DND-41 (cell line): ENCODE measurements around the gene NACC2.
A peak's percentile ranks its signal among the peaks of the same experiment; 100 is the strongest.

Experiments used
- ATAC-seq: fragments of 200-7000 bp; cut with Tn5 transposase; 3 replicates; pipeline ENCODE4 v1.9.1; 2021; ENCODE audit warnings: low read depth; ENCODE audit not compliant: insufficient read depth
- DNase-seq: peaks from one replicate; pipeline ENCODE4 v3.0.0-alpha.2; 2020
- H2AFZ ChIP-seq: 2 replicates; pipeline ENCODE4 v1.6.0; 2012; ENCODE audit warnings: low read depth, low read length
- H3K27ac ChIP-seq: 2 replicates; pipeline ENCODE4 v1.5.1; 2012; ENCODE audit warnings: low read length, inconsistent platforms
- H3K27me3 ChIP-seq: fragments of 200-600 bp; sonication (generic); 2 replicates; pipeline ENCODE4 v1.6.0; 2012; ENCODE audit warnings: low read length, mild to moderate bottlenecking, inconsistent platforms; ENCODE audit not compliant: insufficient read depth, poor library complexity
- H3K36me3 ChIP-seq: 2 replicates; pipeline ENCODE4 v1.5.1; 2012; ENCODE audit warnings: low read length, inconsistent platforms; ENCODE audit not compliant: insufficient read depth
- H3K4me1 ChIP-seq: 2 replicates; pipeline ENCODE4 v1.5.1; 2012; ENCODE audit warnings: mild to moderate bottlenecking, low read length; ENCODE audit not compliant: insufficient read depth
- H3K4me2 ChIP-seq: 2 replicates; pipeline ENCODE4 v1.6.0; 2012; ENCODE audit warnings: mild to moderate bottlenecking, moderate library complexity, low read length, inconsistent platforms; ENCODE audit not compliant: insufficient read depth
- H3K4me3 ChIP-seq, 2 experiments: fragments of 200-600 bp in 1 of 2; shearing (Covaris generic) in 1 of 2; 2 replicates each; pipeline ENCODE4 v1.5.1; 2012 to 2016; ENCODE audit warnings: inconsistent platforms in 2 of 2, low read length in 2 of 2, mild to moderate bottlenecking in 2 of 2, low read depth in 1 of 2, moderate library complexity in 1 of 2
- H3K79me2 ChIP-seq: 2 replicates; pipeline ENCODE4 v1.6.0; 2012; ENCODE audit warnings: low read length, inconsistent platforms; ENCODE audit not compliant: insufficient read depth
- H3K9ac ChIP-seq: 2 replicates; pipeline ENCODE4 v1.6.0; 2012; ENCODE audit warnings: low read depth, mild to moderate bottlenecking, inconsistent platforms, low read length, moderate library complexity
- H3K9me3 ChIP-seq: 2 replicates; pipeline ENCODE4 v1.5.1; 2012; ENCODE audit warnings: low read length, moderate library complexity, mild to moderate bottlenecking, inconsistent platforms; ENCODE audit not compliant: insufficient read depth, severe bottlenecking
- H4K20me1 ChIP-seq: 2 replicates; pipeline ENCODE4 v1.6.0; 2012; ENCODE audit warnings: low read length; ENCODE audit not compliant: insufficient read depth
- CTCF ChIP-seq: IDR thresholded peaks from 2 replicates; pipeline ENCODE4 v1.5.1; 2012; ENCODE audit warnings: borderline replicate concordance, low read length, moderate library complexity, mild to moderate bottlenecking; ENCODE audit not compliant: poor library complexity, severe bottlenecking; ENCODE audit errors: extremely low read depth
- EZH2 ChIP-seq: IDR thresholded peaks from 3 replicates; pipeline ENCODE4 v1.6.1; 2012; ENCODE audit warnings: borderline replicate concordance, low read depth, mild to moderate bottlenecking, moderate library complexity, low read length, inconsistent platforms; ENCODE audit not compliant: severe bottlenecking

The NACC2 gene

GRCh38 chr9:136116360-136117098 is 21.4 kb upstream of the NACC2 start:
- H3K27ac ChIP-seq: no peak overlapping the region
- peaks cover 38% of the 10 kb centered on the region for H3K79me2 ChIP-seq
- ATAC-seq: no peak
- H3K9ac ChIP-seq: no peak overlapping the region; the same call in 1 of the 2 replicates
- H3K4me3 ChIP-seq: no peak overlapping the region
- H4K20me1 ChIP-seq: peaks cover 27% of the 10 kb centered on the region
- H3K4me2 ChIP-seq: peak overlapping the region; percentile 76
- no peaks in the 10 kb centered on the region for H3K9me3 ChIP-seq
- DNase-seq: no peak
- no peak overlapping the region for H2AFZ ChIP-seq
- H3K4me1 ChIP-seq: peaks cover 24% of the 10 kb centered on the region
- H3K27me3 ChIP-seq: no peaks in the 10 kb centered on the region
- no peak for TF ChIP-seq EZH2
- no peak for TF ChIP-seq CTCF
- H3K36me3 ChIP-seq: peaks cover 34% of the 10 kb centered on the region

DNA sequence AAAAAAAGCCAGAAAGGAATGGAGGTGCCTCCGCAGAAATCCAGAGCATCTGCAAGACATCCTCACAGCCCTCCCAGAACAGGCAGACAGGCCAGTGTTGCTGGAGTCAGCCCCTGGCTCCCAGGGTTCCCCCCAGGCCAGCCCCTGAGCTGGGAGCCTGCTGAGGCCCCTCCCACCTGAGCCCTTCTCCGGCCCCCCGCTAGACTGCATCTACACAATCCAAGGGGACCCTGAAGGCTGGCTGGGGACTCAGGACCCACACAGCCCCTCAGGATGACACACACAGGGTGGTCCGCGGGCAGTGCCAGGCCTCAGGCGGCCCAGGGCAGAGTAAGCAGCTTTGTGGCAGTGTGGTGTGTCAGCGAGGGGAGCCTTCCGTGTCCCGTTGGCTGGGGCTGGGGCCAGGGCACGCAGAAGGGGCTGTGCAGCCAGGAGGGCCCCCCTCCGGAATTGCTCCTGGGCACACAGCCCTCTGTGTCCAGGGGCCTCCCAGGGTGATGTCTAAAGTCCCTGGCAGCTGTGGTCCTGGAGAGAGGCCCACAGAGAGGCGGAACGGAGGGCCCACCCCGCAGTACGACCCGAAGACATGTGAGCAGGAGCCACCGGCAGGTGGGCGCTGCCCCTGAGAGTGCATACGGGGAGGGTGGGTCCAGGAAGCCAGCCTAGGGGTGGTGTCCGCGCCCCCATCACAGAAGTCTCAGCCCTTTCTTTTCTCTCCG is 20.7 kb upstream of the NACC2 start:
- H3K9me3 ChIP-seq: no peaks in the 10 kb centered on the region
- H4K20me1 ChIP-seq: peaks cover 27% of the 10 kb centered on the region
- no peaks in the 10 kb centered on the region for H3K27me3 ChIP-seq
- H3K4me1 ChIP-seq: peaks cover 27% of the 10 kb centered on the region
- DNase-seq (no peak), ATAC-seq (no peak)
- TF ChIP-seq CTCF (no peak), EZH2 (no peak)
- H3K4me2 ChIP-seq: no peak overlapping the region
- no peak overlapping the region for H2AFZ ChIP-seq
- H3K27ac ChIP-seq: no peak overlapping the region
- no peak overlapping the region for H3K4me3 ChIP-seq
- no peak overlapping the region for H3K9ac ChIP-seq
- H3K79me2 ChIP-seq: peaks cover 38% of the 10 kb centered on the region
- peaks cover 34% of the 10 kb centered on the region for H3K36me3 ChIP-seq

GRCh38 chr9:136115206-136115605 is 20.1 kb upstream of the NACC2 start:
- ATAC-seq (no peak), DNase-seq (no peak)
- H3K36me3 ChIP-seq: peaks cover 34% of the 10 kb centered on the region
- no peak overlapping the region for H3K9ac ChIP-seq
- H3K4me3 ChIP-seq: no peak overlapping the region
- H2AFZ ChIP-seq: no peak overlapping the region
- peaks cover 28% of the 10 kb centered on the region for H3K4me1 ChIP-seq
- H3K4me2 ChIP-seq: no peak overlapping the region
- H3K27ac ChIP-seq: no peak overlapping the region
- no peaks in the 10 kb centered on the region for H3K9me3 ChIP-seq
- TF ChIP-seq EZH2: no peak
- TF ChIP-seq CTCF: no peak
- peaks cover 34% of the 10 kb centered on the region for H3K79me2 ChIP-seq
- H4K20me1 ChIP-seq: peaks cover 27% of the 10 kb centered on the region
- H3K27me3 ChIP-seq: no peaks in the 10 kb centered on the region
